GM19328 (cell line): ENCODE results near the gene SLIT3.

ENCODE experiments used
- ATAC-seq: cut with Tn5 transposase; IDR thresholded peaks from one replicate; pipeline ENCODE4 v1.9.1; 2021; ENCODE audit warnings: mild to moderate bottlenecking, moderate library complexity; ENCODE audit not compliant: unreplicated experiment

The SLIT3 gene

DNA sequence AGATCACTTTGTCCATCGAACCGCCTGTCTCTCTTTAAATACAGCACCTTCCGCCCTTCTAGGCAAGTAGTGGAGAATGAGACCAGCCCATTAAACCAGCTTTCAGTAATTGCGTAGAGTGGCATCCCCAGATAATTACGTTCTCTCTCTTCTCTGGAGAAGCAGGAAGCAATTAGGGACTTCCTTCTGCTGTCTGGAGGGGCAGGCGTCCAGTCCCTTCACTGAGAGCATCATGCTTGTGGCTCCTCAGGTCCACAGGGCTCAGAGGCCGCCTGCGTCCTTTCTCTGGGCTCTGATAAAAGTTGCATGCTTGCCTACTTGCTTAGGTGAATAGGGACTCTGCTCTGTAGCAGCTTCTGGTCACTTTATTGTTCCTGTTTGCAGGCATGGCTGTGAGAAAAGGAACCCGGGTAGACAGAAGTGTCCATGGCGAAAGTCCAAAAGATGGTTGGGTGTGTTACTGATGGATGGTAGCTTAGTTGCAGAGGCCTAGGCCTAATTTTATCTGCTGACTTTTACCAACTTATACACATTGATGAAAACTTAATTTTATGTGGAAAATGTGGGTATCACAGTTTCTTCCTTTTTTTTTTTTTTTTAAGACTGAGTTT is 422.7 kb downstream of the SLIT3 start:
- ATAC-seq = no peak

GRCh38 chr5:168877132-168877892 is 423.6 kb downstream of the SLIT3 start:
- ATAC-seq = no peak

DNA sequence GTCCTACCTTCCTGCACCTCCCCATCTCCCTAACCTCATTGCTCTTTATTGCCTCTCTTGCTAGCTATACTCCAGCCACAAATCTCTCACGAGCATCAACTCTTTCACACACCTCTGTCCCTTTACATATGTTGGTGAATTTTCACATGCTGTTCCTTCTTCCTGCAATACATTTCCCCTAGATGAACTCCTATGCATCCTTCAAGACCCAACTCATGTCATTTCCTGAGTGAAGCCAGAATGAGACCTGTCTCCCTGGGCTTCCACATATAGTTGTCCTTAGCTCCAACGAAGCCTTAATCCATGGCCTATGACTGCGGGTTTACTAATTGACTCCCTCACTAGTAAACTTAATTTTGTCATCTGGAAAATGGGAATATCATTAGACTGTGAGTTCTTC is 424.5 kb downstream of the SLIT3 start:
- ATAC-seq = no peak

DNA sequence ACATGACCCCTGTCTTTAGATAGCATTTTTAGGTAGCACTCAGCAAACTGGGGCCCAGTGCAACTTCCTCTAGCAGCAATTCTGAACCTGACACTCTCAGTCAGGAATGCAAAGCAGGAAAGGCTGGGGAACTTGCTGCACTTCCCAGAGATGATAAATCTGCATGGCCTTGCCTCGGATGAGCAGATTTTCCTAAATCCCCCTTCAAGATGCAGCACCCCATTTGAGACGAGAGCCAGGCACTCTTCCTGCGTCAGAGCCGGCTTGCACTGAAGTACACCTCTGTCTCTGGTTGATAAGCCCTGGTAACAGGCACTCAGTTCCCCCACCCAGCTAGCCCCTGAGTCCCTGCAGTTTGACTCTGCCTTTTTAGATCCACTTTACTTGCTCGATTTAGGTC is 425.1 kb downstream of the SLIT3 start:
- ATAC-seq = no peak

GRCh38 chr5:168874713-168875380 is 426.1 kb downstream of the SLIT3 start:
- ATAC-seq = no peak

- ATAC-seq = no peak
These were observed 428.7 kb downstream of the SLIT3 start for GRCh38 chr5:168872246-168872645.

DNA sequence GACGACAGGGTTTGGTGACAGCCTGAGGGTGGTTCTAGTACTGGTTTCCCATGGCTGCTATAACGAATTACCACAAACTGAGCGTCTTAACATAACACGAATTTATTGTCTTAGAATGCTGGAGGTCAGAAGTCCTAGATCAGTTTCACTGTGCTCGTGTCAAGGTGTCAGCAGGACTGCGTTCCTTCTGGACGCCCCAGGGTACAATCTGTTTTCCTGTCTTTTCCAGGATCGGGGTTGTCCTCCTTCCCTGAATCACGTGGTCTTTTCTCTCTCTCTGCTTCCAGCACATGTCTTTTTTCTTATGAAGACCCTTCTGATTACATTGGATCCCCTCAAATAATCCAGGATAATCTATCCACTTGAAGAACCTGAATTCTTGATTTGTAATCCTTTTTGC is 430.0 kb downstream of the SLIT3 start:
- ATAC-seq = no peak

DNA sequence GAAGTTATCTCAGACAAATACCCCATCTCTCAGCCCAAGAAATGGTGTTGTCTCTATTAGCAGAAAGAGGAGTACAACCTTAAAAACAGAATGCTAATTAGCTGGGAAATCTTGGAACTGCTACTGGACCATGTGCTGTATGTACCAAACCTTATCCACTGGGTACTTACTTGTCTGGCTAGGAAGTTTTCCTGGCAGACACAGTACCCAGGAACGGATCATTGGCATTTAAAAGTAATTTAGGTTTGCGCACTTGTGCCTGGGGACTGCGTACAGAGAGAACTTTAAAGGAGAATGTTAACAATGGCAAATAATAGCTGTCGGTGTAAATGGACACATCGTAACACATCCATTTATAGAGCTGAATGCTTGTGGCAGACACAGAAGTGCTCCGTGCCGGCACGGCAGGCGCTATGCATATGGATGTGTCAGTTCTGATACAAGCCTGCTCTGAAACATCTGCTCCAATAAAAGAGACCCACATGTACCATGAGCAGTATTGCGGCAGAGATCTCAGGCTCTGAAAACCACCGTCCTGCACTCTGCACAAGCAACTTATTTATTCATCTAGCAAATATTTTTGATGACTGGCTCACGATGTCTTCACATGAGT is 431.2 kb downstream of the SLIT3 start:
- ATAC-seq = no peak

DNA sequence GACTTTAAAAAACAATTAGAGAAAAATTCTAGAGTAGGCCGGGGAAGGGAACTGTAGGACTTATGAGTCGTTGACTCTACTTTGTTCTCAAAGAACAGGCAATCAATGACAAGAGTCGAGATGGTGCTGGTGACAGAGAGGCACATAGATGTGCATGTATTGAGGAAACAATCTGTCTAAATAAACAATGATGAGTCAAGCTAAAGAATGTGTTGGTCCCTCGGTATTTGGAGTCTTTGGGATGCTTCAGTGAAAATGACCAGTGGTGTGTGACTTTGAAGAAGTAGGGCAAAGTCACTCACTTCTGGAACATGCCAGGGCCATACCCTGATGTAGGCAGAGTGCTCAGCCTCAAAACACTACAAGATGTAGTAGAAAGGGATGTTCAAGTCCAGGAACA is 433.7 kb downstream of the SLIT3 start:
- no peak for ATAC-seq

GRCh38 chr5:168865968-168866367 is 435.0 kb downstream of the SLIT3 start:
- ATAC-seq = no peak

DNA sequence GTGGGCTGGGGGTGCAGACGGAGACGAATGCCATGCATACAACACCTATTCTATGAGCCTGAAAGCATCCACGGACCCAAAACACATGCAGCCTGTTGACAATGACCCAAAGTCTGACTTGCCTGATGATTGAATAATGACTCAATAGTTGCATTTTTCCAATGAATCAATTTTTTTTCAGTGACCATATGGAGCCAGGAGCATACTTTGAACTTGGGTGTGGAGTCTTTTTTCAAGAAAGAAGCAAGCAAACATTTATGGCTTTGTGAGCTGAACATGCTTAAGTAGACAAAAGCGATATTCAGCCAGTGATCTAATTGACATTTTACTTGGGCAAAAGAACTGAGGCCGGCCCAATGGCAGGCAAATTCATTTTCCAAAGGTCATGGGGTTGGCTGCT is 437.9 kb downstream of the SLIT3 start:
- no peak for ATAC-seq

GRCh38 chr5:168860503-168860902 is 440.4 kb downstream of the SLIT3 start:
- ATAC-seq = no peak

GRCh38 chr5:168860081-168860480 is 440.9 kb downstream of the SLIT3 start:
- ATAC-seq = no peak

DNA sequence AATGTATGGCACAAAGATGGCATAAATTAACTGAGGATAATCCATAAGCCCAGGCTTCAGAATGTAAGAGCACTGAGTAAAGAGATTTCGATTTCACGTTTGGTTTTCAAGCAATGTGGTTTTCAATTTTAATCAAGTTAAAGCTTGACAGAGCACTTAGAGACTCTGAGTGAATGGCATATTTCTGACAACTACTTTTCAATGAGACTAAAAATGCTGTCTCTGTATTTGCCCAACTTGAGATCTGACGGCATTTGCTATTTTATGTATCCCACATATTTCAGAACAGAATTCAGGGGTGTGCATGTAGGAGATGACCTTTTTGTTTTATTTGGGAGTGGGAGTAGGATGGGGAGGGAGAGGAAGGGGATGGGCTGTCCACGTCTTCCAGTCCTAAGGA is 441.5 kb downstream of the SLIT3 start:
- ATAC-seq = no peak

DNA sequence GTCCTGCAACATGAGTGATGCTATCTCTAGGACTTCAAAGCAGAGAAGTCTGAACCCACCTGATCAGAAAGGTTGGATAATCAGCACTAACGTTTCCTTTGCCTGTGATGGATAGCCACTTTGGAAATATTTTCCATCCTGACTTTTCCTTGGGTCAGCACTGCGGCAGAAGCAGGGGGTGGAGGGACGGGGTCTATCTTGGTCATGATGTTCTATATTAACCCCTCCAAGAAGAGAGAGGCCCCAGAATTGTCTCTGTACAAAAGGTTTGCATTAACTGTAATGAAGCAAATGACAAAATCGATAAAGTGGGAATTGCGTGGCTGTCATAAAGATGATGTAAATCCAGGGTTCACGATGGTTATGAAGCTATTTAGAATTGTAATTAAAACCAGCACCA is 441.9 kb downstream of the SLIT3 start:
- ATAC-seq = no peak

DNA sequence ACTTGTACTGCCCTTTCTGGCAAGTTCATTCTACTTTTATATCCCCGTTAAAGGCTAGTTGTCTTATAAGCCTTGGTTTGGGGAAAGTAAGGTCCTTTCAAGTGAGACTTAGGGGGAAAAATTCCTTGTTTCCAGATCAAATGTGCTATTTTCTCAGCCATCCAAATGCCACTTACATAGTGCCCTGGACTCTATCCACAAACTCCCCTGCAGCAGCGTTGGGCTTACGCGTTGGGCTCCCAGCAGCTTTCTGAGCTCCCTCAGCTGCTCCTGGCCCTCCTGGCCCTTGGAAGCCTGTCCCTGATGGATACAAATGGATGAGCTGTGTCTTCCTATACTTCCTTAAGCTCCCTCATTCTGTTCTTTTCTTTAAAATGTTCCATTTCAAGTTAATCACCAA is 442.6 kb downstream of the SLIT3 start:
- no peak for ATAC-seq

- no peak for ATAC-seq
These were observed 447.0 kb downstream of the SLIT3 start for GRCh38 chr5:168853972-168854371.

DNA sequence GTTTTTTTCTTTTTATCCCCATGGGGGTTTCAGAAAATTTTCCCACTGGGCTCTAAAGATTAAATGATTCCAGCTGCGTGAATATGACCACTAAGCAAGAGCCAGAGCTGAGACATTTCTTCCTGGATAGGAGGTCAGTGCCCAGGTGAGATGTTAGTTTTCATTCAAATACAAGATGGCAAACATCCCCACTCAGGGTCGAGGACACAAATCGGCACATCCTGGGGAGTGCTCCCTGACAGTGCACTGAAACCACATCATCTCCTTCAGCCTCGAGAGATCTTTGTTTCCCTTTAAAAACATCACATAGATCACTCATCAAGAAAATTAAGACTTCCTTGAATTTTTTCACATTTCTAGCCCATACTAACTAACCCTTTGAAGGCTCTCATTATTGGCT is 448.6 kb downstream of the SLIT3 start:
- ATAC-seq = no peak

DNA sequence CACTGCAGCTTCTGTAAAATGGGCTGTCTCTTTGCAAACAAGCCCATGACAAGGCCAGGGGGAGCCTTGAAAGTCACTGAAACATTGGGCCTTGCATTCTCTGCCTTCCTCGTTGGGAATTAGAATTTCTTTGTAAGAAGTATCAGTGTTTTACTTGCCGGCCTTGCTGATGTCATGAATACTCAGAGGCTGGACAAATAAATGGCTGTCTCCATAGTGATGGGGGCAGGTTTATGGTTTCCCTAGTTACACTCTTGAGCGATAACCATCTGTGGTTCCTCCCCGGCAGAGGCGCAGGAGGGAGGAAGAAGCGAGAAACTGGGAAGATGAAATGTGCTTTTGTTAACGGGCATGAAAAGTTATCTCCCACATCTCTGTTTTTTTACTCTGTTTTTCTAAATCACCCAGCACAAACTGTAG is 449.0 kb downstream of the SLIT3 start:
- ATAC-seq = no peak

DNA sequence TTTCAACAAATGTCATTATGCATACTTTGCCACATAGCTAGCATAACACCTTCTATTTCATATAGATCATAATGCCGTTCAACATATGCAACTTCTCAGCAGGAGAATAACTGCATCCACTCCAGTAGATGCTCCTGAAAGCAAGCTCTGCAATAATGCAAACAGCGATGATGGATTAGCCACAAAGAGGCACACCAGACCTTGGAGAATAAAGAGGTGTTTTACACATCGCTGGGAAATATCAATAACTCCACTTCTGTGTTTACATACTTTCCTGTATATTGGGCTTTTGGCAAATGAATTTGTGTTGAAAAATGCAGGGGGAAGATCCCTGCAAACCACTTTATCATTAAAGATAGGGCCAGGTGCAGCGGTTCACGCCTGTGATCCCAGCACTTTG is 450.3 kb downstream of the SLIT3 start:
- ATAC-seq = no peak

- no peak for ATAC-seq
These were observed 452.4 kb downstream of the SLIT3 start for GRCh38 chr5:168848569-168848968.
